HuH-7 (cell line): Measurements from ENCODE around the gene NUP62.

ENCODE experiments used
- DNase-seq: peaks from one replicate; pipeline ENCODE4 v3.0.0; 2011; ENCODE audit warnings: low spot score

The NUP62 gene

DNA sequence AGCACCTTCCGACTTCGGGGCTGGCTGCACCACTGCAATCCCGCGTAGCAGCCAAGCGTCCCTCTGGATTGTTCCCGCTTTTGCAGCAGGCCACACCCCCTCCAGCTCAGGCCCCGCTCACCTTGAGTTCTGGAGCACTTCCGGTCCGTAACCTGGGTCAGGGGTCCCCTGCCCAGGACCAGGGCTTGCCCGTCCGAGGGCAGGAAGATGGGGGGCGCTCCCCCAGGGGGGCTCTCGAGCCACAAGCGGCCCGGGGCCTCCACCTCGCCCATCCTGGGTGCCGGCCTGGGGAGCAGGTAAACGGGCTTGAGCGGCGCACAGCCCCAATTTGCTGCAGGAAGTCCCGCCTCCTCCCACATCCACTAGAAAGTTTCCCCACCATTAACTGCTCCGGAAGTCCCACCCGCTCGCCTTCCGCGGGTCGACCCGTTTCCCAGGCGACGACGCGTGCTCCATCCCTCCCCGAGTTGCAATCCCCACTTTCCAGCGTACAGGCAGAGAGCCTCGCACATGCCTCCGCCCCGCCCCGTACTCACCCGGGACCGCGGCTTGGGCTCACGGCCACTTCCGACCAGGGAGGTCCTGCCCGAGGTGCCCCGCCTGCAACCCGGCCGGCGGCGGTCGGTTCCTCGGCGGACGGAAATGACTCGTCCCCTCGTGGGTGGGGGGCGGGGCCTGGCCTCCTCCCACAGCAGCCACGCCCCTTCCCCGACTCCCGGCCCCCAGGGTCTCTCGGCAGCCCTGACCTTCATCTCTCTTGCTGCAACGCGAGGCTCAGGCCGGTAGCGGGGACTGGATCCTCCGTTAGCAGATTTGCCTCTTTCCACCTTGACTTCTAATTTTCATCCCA is 62.1 kb downstream of the NUP62 start, which contains the start of gene PNKP:
Gene PNKP (minus strand): TSS at position 644 of the 850 bp plus-strand sequence. CDS start 372 bp downstream, at position 272.
- peak; percentile 93 for DNase-seq

GRCh38 chr19:49864890-49865289 is 64.4 kb downstream of the NUP62 start:
- DNase-seq = no peak

- no peak for DNase-seq
Measured at GRCh38 chr19:49863935-49864320, 65.4 kb downstream of the NUP62 start.

DNA sequence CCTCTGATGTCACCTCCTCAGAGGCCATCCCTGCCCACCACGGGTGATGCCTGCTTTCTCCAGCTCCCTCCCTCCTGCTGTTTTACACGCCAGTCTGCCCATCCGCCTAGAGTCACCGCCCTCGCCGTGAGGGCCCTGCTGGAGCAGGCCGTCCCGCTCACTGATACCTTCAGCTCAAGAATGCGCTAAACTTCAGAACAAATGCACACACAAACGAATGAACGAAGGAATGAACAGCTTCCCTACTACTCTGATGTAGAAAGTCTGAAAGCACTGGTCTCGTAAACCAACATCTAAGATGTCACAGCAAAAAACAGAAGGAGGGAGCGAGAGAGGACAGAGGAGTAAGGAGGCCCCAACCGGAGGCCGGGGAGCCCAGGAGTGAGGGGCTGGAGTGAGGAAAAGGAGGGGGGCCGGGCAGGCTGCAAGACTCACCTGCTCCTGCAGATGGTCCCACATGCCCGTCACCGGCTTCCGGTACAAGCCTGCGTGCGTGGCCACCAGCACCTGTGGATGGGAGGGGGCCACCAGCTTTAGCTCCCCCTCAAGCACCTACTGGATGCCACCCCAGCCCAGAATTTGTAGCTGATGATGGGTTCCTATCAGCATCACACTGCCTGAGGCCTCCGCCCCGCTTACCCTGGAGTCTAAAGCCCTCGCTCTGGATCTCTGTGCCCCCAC is 65.9 kb downstream of the NUP62 start:
- DNase-seq = no peak

DNA sequence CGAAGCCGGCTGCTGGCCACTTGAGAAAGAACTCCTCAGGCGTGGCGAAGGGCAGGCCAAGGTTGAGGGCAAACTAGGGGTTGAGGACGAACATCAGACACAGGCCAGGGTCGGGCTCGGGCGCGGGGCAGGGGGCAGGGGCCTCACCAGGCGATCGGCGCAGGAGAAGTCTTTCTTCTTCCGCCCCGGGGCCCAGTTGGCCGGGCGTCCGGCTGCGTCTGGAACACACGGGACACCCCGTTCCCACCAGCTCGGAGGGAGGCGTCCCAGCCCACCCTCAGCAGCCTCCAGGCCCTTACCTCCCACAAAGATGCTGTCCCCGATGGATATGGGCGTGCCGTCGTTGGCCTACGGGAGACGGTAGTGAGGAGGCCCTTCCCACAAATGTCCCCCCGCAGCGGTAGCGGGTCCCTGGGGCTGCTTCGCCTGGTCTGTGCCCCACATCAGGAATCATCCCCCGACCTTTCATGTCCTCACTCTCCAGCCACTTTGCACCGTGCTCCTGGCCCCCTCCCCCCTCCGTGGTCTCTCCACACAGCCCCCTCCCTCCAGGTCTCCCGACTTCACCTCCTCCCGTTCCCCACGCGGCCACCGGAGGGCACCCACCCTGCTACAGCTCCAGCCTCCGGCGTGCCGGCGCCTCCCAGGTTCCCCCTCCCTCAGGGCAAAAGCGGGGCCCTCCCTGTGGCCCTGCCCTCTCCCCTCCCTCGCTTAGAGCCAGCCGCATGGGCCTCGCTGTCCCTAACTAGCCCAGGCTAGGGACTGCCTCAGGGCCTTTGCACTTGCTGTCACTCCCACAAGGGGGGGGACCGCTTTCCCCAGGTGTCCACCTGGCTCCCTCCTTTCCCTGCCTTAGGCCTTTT is 66.7 kb downstream of the NUP62 start:
- peak; percentile 78 for DNase-seq

DNA sequence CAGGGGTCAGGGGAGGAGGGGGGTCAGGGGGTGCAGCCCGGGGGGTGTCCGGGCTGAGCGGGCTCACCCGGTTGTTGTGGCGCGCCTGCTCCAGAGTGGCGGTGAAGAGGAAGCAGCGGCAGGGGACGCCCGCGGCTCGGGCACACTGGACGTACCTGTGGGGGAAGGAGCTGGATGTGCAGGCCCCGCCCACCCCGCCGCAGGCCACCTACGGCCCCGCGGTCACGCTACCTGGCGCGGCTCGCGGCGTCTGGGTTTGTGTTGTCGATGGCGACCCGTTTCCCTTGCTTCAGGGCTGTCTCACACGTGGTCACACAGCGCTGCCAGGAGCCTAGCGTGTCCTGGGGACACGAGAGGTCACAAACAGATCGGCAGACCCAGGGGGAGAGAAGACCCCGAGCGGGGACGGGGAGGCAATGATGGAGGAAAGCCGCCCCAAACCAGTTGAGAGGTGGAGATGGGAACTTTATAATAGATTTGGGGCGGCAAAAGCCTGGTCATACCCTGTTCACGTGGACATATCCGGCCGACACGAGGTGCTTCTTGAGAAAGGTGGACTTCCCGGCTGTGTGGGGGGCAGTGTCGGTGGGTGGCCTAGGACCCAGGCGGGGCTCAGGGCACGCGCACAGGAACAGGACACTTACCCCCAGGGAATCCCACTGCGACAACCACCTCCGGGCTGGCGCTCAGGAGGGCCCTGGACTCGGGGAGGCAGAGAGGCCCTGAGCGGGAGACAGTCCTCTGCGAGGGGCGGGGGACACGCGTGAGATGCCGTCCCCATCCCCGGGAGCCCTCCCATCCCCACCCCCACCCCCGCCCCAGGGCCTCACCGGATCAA is 67.5 kb downstream of the NUP62 start:
- DNase-seq = no peak

GRCh38 chr19:49861107-49861506 is 68.2 kb downstream of the NUP62 start:
- DNase-seq = no peak

- no peak for DNase-seq
Measured at GRCh38 chr19:49860336-49861102, 68.8 kb downstream of the NUP62 start.

- no peak for DNase-seq
Measured at GRCh38 chr19:49859682-49860335, 69.5 kb downstream of the NUP62 start.

- no peak for DNase-seq
Measured at GRCh38 chr19:49858088-49858985, 71.0 kb downstream of the NUP62 start.

DNA sequence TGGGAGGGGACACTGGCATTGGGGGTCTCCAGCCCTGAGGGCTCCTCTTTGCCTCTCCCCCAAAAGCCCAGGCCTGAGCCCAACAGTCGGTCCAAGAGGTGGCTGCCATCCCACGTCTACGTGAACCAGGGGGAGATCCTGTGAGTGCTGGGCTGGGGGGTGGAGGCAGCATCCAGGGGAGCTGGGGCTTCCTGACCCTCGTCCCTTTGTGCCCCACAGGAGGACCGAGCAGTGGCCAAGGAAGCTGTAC is 71.5 kb downstream of the NUP62 start:
- DNase-seq = no peak

DNA sequence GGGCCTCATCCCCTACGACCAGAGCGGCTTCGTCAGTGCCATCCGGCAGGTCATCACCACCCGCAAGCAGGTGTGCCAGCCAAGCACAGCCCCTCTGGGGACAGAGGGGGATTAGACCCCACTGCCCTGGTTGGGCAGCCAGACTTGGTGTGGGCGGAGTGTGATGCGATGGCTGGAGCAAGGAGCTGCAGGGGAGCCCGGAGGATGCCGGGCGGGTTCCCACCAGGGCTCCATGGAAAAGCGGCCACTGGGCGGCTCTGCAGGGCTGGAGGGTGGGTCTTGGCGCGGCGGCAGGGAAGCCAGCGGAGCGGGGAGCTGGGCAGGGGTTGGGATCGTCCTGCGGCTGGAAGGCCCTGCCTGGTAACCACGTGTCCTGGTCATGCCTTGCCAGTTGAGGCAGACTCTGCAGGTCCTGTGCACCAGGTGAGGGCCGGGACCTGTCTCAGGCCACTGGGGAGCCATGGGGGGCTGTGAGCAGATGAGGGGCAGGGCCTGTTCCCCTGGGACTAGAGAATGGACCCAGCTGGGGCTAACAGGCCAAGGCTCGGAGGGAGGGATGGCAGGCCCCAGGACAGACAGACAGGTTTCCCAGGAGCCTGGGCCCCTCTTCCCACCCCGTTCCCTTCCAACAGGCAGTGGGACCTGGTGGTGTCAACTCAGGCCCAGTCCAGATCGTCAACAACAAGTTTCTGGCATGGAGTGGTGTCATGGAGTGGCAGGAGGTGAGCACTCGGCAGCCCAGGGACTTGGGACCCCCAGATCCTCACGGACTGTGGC is 72.1 kb downstream of the NUP62 start:
- DNase-seq = no peak
